ENCODE results near the gene FMNL3.
"Not testable (repeated sequence)": the region's sequence is repeated elsewhere in the genome, so short reads cannot be mapped to it uniquely, and the experiment has no call there.

The FMNL3 gene

DNA sequence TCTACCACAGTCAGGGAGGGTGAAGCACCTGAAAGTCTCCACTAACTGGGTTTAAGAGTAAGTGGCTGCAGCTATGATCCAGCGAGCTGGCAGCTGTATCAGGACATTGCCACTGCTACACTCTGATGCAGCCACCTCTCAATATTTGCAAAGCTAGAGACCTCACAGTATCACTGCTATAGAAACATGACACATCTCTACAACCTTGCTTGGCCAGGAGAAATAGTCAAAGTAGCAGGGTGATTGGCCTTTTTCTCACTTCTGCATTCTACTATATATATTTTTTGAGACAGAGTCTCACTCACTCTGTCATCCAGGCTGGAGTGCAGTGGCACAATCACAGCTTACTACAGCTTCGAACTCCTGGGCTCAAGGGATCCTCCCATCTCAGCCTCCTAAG lies 9.3 kb upstream of the FMNL3 start:
- no peak for DNase-seq

DNA sequence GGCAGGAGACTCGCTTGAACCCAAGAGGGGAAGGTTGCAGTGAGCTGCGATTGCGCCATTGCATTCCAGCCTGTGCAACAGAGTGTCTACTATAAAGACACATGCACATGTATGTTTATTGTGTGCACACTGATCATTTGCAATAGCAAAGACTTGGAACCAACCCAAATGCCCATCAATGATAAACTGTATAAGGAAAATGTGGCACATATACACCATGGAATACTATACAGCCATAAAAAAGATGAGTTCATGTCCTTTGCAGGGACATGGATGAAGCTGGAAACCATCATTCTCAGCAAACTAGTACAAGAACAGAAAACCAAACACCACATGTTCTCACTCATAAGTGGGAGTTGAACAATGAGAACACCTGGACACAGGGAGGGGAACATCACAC lies 6.7 kb upstream of the FMNL3 start:
- DNase-seq = not testable (repeated sequence)

DNA sequence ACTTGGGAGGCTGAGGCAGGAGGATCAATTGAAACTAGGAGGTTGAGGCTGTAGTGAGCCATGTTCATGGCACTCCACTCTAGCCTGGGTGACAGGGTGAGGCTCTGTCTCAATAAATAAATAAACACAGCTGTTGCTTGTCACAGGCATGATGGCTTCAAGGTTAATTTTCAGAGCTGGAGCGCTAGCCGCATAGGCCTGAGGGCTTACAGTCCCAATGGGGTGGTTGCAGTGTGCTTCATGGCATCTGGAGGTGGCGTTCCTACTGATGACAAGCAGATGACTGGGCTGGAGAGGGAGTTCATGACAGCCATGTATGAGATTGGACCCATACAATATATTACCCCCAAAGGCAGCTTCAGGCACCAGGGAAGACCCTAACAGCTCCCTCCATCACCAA lies 1.6 kb upstream of the FMNL3 start:
- no peak for DNase-seq

- no peak for DNase-seq
These were observed 575 bp upstream of the FMNL3 start for GRCh38 chr12:49707812-49708147.

- DNase-seq = no peak
These were observed 666 bp downstream of the FMNL3 start for GRCh38 chr12:49706351-49707127.

GRCh38 chr12:49705479-49706134 lies 1.6 kb downstream of the FMNL3 start:
- DNase-seq = no peak

- DNase-seq = no peak
These were observed 3.5 kb downstream of the FMNL3 start for GRCh38 chr12:49703647-49704137.

DNA sequence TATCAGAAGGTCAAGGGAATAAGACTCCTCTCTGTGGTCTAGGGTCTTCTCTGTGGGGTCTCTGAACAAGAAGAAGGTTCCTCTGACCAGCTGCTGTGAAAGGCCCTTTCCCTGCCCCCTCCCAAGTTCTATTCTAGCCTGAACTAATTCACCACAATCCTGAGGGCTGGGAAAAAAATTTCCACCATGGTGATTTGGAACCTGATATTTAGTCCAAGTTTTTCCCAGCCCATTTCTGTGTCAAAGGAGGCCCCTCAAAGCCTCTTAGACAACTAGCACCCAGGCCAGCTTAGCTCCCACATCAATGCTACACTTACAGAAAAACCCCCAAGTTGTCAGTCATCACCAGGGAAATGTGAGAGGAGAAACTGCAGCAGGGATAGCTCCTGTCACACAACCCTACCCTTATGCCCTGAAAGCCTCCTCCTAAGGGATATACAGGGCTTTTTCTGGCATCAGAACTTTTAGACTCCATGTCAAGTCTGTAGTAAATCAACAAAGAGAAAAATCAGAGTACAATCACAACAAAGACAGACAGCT lies 4.5 kb downstream of the FMNL3 start:
- no peak for DNase-seq

- no peak for DNase-seq
These were observed 5.2 kb downstream of the FMNL3 start for GRCh38 chr12:49702009-49702408.

DNA sequence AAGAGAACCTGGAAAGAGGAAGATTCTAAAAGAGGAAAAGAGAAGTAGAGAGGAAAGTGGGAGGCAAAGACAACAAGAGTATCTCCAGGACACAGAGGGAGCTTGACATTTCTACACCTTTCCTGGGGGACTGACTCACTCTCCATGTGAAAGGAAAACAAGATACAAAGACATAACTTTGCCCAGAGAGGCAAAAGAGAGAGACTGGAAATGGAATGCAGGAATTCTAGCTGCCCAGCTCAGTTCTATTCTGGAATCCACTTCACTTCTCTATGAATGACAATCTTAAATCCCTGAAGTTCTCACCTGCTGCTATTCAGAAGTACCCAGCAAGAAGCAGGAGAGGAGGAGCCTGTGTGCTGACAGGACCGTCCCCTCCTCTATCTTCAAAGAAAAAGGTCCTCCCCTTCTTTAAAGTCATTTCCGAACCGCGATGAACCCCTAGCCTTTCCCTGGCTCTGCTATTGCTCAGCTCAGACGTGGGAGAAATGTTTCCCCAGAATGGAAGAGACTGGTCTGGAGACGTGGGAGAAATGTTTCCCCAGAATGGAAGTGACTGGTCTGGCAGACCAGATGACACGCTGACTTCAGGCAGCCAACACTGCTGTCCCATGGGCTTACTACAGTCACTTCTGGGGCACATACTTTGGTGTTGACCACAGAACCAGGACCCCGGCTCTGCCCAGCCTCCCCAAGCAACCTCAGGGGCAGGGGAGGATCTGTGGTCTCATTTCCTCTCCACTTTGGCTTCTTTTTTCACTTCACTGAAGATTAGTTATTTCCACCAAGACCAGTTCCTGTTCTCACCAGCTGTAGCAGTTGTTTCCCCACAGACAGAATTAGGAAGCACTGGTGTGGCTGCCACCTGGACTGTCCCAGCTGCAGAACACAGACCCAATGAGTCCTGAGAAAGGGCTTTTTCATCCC lies 8.3 kb downstream of the FMNL3 start:
- DNase-seq = no peak

GRCh38 chr12:49697808-49698207 lies 9.4 kb downstream of the FMNL3 start:
- DNase-seq = no peak

GRCh38 chr12:49696723-49697122 lies 10.5 kb downstream of the FMNL3 start:
- DNase-seq = no peak

- DNase-seq = no peak
These were observed 13.2 kb downstream of the FMNL3 start for GRCh38 chr12:49693931-49694444.

GRCh38 chr12:49692851-49693250 lies 14.4 kb downstream of the FMNL3 start:
- DNase-seq = no peak

GRCh38 chr12:49689785-49690184 lies 17.4 kb downstream of the FMNL3 start:
- no peak for DNase-seq

- DNase-seq = no peak
These were observed 18.0 kb downstream of the FMNL3 start for GRCh38 chr12:49689237-49689636.

GRCh38 chr12:49687941-49688340 lies 19.3 kb downstream of the FMNL3 start:
- DNase-seq = no peak

GRCh38 chr12:49684310-49684854 lies 22.8 kb downstream of the FMNL3 start:
- DNase-seq = no peak

- DNase-seq = no peak
These were observed 23.5 kb downstream of the FMNL3 start for GRCh38 chr12:49683599-49684309.

DNA sequence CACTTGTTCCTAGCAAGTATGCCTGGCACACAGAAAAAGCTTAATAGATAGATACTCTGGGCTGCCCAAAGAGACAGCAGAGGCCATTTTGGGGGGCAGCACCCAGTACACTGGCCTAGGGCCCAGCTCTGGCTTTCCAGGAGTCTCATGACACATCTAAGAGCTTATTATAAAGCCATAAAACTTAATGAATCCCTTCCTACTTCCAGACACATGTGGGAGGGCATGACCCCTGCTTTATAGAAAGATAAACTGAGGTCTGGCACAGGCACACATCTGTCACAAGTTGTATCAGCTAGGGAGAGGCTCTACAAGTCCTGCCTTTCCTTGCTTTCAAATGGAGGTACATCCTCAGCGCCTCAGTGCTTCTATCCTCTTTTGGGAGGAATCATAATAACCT lies 27.1 kb downstream of the FMNL3 start:
- DNase-seq = no peak

- DNase-seq = no peak
These were observed 28.5 kb downstream of the FMNL3 start for GRCh38 chr12:49678711-49679110.

GRCh38 chr12:49675137-49675536 lies 32.1 kb downstream of the FMNL3 start:
- no peak for DNase-seq

All from NCI-H1048 (cell line).